GM19043 (cell line): ENCODE measurements around the gene CDH24.
A peak's percentile ranks its signal among the peaks of the same experiment; 100 is the strongest.

Experiments used
- ATAC-seq: cut with Tn5 transposase; IDR thresholded peaks from one replicate; pipeline ENCODE4 v1.9.1; 2021; ENCODE audit warnings: low read depth; ENCODE audit not compliant: unreplicated experiment

Gene CDH24

GRCh38 chr14:23063601-23064000 lies 6.3 kb upstream of the CDH24 start:
- ATAC-seq, result no peak

DNA sequence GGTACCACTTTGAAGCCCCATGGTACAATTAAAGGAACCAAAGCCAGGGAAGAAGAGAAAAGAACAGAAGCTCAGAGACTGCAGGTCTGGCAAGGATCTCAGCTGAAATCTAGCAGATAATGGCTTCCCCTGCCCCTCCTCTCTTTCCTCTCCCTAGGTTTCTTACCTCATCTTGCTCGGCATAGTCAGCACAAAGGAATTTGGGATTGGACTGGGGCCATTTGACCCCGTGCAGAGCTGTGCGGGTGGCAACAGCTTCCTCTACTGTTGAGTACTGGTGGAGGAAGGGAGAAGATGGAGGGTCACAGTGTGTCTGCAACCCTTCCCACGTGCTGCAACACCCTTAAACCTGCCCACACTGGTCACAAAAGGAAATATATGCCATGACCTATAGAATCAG lies 4.7 kb upstream of the CDH24 start:
- ATAC-seq, result no peak

DNA sequence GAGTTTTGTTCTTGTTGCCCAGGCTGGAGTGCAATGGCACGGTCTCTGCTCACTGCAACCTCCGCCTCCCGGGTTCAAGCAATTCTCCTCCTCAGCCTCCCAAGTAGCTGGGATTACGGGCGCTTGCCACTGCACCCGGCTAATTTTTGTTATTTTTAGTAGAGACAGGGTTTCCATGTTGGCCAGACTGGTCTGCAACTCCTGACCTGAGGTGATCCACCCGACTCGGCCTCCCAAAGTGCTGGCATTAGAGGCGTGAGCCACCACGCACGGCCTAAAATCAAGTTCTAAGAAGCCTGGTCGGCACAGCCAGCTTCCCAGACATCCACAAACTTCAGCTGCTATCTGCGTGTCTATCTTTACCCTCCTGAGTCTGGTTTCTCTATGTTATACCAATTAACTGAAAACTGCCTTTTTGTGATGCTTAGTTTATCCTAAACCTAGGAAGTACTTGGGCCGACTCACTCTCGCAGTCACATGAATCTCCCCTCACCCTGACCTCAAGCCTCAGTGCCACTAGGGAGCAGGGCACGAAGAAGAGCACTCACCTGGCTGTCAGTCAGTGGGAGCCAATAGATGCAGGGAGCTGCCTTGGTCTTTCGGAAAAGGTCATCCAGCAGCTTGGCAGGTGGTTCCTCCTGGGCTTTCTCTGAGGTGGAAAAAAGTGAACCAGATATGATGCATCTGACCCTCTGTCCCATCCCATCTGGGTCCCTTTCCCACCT lies 3.4 kb upstream of the CDH24 start:
- no peak for ATAC-seq

DNA sequence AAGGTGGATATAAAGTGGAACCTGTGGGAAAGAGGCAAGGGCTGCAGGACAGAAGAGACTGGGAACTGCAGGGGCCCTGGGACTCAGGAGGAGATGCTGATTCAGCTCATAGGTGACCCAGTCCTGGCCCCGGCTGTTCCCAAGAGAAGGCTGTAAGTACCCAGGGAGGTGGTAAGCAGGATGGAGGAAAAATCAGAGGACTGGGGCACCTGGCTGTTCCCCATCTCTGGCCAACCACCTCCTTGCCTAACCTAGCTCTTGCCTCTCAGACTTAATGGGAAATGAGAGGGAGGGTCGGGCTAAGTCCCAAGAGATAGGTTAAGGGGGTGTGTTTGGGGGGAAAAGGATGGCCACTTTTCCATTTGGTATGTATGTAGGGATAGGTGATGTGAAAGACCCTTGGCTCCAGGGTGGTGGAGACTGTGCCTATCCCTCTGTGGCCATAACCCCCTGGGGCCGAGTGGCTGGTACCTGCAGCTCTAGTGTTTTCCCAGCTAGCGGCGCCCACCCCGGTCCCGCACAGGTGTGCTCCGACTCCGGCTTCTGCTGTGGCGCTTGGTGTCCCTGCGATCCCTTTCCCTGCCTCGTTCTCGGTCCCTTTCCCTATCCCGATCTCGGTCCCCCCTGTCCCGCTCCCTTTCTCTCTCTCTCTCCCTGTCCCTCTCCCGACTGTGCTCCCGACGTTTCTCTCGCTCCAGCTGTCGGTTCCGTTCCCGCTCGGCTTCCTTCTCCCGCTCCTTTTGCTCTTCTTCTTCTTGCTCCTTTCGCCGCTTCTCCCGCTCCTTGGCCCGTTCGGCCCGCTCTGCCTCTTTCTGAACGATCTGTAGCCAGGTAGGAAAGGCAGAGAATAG lies 1.6 kb upstream of the CDH24 start:
- no peak for ATAC-seq

- ATAC-seq, result peak; percentile 56
Observed at GRCh38 chr14:23057757-23058653, 685 bp upstream of the CDH24 start.

DNA sequence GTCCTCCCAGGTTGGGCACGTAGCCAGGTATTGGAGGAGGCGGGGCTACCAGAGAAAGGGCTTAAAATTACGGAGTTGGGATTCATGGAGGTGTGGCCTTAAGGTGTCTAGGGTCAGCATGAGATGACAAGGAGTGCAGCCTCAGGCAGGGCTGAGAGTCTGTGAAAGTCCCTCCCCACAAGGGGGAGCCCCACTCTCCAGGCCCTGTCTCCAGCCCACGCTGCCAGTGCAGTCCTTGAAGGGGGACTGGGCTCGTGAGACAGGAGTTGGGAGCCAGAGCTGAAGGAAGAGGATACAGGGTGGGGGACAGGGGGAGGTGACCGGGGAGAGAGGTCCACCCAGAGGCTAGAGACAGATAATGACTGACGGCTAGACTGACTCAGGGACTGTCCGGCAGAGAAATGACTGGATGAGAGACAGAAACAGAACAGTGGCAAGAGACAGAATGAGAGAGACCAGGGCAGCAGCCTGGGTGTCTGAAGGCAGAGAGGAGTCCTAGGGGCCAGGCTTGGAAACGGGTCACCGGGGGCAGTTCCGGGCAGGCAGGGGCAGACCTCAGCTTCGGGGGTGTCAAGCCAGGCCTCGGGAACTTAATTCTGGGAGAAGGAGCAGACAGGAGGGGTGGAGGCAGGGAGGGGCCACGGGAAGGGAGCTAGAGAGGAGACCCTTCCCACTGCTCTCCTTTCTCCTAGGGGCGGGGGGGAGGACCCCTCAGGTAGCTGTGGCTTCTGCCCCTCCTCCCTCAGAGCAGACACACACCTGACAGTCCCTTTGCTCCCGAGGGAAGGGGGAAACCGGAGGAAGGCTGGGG lies 970 bp downstream of the CDH24 start:
- peak; percentile 65 for ATAC-seq

- ATAC-seq, result no peak
Observed at GRCh38 chr14:23055621-23056144, 1.6 kb downstream of the CDH24 start.

- no peak for ATAC-seq
Observed at GRCh38 chr14:23055147-23055550, 2.2 kb downstream of the CDH24 start.

DNA sequence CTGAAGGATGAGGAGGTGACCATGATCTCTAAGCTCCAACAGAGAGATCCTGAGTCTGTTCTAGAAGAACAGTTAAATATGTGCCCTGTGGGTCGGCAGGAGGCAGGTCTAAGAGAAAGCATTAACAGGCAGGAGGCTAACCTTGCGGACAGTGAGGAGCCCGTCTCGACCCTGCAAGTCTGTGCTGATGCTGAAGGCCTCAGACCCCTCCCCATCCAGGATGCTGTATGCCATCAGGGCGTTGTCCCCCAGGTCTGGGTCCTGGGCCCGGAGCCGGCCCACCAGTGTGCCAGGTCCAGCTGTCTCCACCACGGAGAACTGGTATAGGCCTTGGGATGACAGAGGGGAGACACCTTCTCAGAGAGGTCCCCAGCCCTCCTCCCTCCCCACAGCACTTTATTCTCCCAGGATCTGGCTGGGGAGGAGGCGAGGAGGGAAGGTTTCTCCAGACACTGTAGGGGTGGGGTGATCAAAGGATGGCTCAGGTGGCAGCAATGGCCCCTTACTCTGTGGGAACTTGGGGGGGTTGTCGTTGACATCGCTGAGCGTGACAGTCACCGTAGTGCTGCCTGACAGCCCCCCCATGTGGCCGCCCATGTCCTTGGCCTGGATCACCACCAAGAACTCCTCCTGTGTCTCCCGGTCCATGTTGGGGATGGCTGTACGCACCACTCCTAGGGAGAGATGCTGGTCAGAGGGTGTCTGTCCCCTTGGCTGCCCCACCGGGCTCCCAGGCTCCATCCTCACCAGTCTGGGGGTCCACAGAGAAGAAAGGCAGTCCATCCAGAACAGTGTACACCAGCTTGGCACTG lies 3.1 kb downstream of the CDH24 start:
- no peak for ATAC-seq

- no peak for ATAC-seq
Observed at GRCh38 chr14:23053426-23053825, 3.9 kb downstream of the CDH24 start.

DNA sequence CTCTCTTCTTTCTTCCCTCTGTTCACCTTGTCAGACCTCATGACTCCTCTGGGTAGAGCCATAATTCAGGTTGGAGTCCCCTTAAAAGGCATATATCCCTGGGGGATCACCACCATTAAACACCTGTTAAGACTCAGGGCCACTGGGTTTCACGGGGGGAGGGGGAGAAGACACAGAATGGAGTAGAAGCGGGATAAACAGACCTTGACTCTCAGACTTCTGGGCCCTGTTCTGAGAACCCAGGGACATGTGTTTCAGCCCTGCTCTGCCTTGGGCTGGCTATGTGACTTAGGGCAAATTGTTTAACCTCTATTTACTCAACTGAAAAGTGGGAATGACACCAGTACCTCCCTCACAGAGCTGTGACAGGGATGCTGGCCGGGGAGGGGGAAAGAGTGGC lies 4.6 kb downstream of the CDH24 start:
- no peak for ATAC-seq

DNA sequence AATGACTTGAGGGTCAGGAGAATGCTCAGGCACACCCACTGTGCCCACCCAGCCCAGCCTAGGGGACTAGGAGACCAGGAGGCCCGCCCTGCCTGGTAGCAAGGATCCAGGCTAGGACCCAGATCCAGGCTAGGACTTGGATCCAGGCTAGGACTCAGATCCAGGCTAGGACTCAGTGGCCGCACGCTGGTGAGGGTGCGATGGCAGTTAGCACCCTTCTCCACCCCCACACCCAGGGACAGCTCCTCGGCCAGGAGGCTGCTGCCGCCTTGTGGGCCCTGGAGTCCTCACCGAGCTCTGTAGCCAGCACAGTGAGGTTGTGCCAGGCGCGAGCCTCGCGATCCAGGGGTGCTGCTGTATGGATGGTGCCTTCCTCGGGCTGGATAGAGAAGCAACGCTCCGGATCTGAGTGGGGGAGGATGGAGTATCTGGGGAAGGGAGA lies 5.1 kb downstream of the CDH24 start:
- ATAC-seq, result no peak

- ATAC-seq, result no peak
Observed at GRCh38 chr14:23051141-23052057, 5.9 kb downstream of the CDH24 start.

DNA sequence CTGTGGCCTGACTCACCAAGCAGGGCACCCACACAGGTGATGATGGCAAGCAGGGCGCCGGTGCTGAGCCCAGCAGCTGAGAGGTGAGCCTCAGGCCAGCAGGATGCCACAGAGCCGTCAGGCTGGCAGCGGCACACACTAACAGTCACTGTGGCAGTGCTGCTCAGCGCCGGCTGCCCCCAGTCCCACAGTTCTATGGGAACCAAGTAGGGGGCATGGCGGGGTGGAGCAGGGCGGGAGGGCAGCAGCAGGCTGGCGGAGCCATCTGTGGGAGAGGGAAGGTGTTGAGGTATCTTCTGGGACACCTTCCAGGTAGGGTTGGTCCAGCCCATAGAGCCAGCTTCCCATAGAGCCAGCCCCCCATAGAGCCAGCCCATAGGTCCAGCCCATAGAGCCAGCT lies 8.3 kb downstream of the CDH24 start:
- no peak for ATAC-seq

DNA sequence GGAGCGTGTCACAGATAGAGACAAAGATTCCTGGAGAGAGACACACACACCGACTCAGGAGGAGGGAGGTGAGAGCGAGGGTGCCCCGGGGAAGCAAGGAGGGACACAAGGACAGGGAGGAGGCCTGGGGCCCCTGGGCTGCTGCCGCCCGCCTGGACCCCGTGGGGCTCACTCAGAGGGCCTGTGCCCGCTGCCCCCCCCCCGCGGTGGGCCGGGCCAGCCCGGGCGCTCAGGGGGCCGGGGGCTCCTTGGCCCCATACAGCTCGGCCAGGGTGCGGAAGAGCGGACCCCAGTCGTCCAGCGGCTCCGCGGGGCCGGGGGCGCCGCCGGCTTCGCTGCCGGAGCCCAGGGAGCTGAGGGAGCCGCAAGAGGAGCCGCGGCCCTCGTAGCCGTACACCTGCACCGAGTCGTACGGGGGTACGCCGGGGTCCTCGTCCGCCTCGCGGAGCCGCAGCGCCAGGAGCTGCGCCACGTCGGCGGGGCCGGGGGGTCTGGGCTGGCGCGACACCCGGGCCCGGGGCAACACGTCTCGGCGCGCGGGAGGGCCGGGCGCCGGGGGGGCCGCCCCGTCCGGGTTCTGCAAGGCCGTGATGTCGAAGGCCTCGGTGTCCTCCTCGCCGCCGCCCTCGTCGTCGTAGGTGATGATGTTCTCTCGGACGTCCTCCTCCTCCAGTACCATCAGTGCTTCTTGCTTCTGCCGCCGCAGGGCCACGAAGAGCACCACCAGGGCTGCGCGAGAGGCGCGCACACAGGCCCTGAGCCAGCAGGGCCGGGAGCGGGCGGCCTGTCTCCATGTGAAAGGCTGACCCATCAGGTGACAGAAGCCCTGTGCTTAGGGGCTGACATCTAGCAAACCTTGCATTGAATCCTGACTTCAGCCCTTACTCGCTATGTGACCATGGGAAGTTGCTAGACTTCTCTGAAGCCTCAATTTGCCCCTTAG lies 9.3 kb downstream of the CDH24 start:
- ATAC-seq, result no peak

GRCh38 chr14:23047034-23047634 lies 10.2 kb downstream of the CDH24 start:
- ATAC-seq, result no peak
